Kidney (tissue), 14 donors: ENCODE data around the gene GAS6. TPM values are rescaled to one million over a fixed set of nuclear protein-coding genes. Genes with fewer than 3 reads are reported as not detected.
A peak's percentile ranks its signal among the peaks of the same experiment; 100 is the strongest.

ENCODE experiments used
- DNase-seq, 5 donors: peaks; one replicate each; pipeline ENCODE4 v3.0.0-alpha.2; 2013 to 2020
- FAIRE-seq: peaks from 2 replicates; lab custom pipeline; 2012; peaks lifted over from hg19 to GRCh38; lab: Jason Lieb, UNC
- H3K27ac ChIP-seq, 2 donors: one replicate each; pipeline ENCODE4 v1.7.0; 2013; ENCODE audit warnings: low read depth in 2 of 2, low read length in 2 of 2, inconsistent platforms in 1 of 2
- H3K27me3 ChIP-seq: one replicate; pipeline ENCODE4 v1.7.1; 2013; ENCODE audit warnings: low read length, inconsistent platforms; ENCODE audit not compliant: control insufficient read depth, insufficient read depth
- H3K36me3 ChIP-seq, 3 donors: one replicate each; pipeline versions ENCODE4 v1.7.0 to v1.7.1; 2013; ENCODE audit warnings: low read length in 3 of 3, control low read depth in 1 of 3, inconsistent platforms in 1 of 3; ENCODE audit not compliant: insufficient read depth in 3 of 3, control insufficient read depth in 2 of 3
- H3K4me1 ChIP-seq, 3 donors: one replicate each; pipeline versions ENCODE4 v1.7.0 to v1.7.1; 2013; ENCODE audit warnings: low read length in 3 of 3, inconsistent platforms in 1 of 3, low read depth in 1 of 3; ENCODE audit not compliant: control insufficient read depth in 2 of 3, insufficient read depth in 2 of 3
- H3K4me3 ChIP-seq, 3 donors: one replicate each; pipeline versions ENCODE4 v1.7.0 to v1.8.1; 2013; ENCODE audit warnings: low read length in 3 of 3, control low read depth in 1 of 3, inconsistent platforms in 1 of 3
- H3K9ac ChIP-seq, 3 donors: one replicate each; pipeline versions ENCODE4 v1.7.0 to v1.7.1; 2013; ENCODE audit warnings: low read length in 3 of 3, control low read depth in 1 of 3, inconsistent platforms in 1 of 3
- H3K9me3 ChIP-seq, 3 donors: one replicate each; pipeline versions ENCODE4 v1.7.0 to v1.7.1; 2013; ENCODE audit warnings: low read length in 3 of 3, control low read depth in 1 of 3, inconsistent platforms in 1 of 3; ENCODE audit not compliant: control insufficient read depth in 2 of 3, insufficient read depth in 1 of 3
- intact Hi-C: fragments of 100-400 bp; cut with DNase I; formaldehyde crosslinking; loops from one replicate; pipeline ENCODE4 v1.11.1; 2022
- polyA plus RNA-seq: library from polyadenylated mRNA; stranded (reverse); fragments of 350-450 nt; fragmentation: Illumina TruSeq; extraction: RNeasy Lipid Tissue Mini Kit (QIAGEN cat#74804); gene quantifications from one replicate; pipeline ENCODE4 v1.2.3, GENCODE V29; 2014; ENCODE audit warnings: low read depth, low replicate concordance; ENCODE audit not compliant: insufficient read depth
- total RNA-seq: library from RNA; stranded (reverse); fragmentation: NEBNext Ultra II Directional; extraction: Animal tissue kit (Norgen Biotek cat#: 25700); gene quantifications from one replicate; pipeline ENCODE4 v1.2.1, GENCODE V29; 2021
- TF ChIP-seq, protein P1 (sequence below): IDR thresholded peaks from 3 replicates; pipeline ENCODE4 v1.5.1; 2012; ENCODE audit warnings: mild to moderate bottlenecking, moderate library complexity, borderline replicate concordance; ENCODE audit not compliant: insufficient read depth; ENCODE audit errors: extremely low read depth
- donor health status: control.
- donor health status: control.
- donor health status: control.
- donor health status: control.
- donor health status: control.
- donor health status: DM: yes; HTN: yes; CAD: no.
- donor health status: Normal renal cell carcinoma (clear cell type).

Gene GAS6
- total and polyA plus RNA-seq, 2 donors from 2014 or later, result 83.5 to 135 TPM

DNA sequence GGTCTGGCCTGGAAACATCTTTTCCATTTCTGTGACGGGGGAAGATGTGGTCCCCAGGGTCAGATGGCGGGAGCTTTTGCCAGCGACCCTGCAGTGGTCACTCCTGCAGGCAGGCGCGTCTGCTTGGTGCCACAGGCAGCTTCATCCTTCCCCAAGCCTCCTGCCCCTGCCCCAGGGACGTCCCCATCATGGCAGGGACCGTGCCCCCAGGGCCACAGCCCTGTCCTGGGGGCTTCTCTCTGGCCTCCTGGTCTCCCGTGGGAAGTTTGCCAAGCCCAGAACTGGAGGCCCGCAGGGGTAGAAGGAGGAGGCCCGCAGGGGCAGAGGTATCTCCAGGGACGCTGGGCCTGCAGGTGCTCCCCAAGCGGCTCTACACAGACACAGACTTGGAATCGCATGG, 57.4 kb downstream of the GAS6 start:
- H3K36me3 ChIP-seq, result no peaks in the 10 kb centered on the region
- TF ChIP-seq, protein P1, sequence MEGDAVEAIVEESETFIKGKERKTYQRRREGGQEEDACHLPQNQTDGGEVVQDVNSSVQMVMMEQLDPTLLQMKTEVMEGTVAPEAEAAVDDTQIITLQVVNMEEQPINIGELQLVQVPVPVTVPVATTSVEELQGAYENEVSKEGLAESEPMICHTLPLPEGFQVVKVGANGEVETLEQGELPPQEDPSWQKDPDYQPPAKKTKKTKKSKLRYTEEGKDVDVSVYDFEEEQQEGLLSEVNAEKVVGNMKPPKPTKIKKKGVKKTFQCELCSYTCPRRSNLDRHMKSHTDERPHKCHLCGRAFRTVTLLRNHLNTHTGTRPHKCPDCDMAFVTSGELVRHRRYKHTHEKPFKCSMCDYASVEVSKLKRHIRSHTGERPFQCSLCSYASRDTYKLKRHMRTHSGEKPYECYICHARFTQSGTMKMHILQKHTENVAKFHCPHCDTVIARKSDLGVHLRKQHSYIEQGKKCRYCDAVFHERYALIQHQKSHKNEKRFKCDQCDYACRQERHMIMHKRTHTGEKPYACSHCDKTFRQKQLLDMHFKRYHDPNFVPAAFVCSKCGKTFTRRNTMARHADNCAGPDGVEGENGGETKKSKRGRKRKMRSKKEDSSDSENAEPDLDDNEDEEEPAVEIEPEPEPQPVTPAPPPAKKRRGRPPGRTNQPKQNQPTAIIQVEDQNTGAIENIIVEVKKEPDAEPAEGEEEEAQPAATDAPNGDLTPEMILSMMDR, result no peak
- intact Hi-C loops, result no loop called here
- H3K27me3 ChIP-seq, result no peaks in the 10 kb centered on the region
- H3K9me3 ChIP-seq, result peaks cover 0 to 9% (median 0%) of the 10 kb centered on the region in 3 donors
- no peak overlapping the region for H3K4me3 ChIP-seq
- FAIRE-seq (no peak), DNase-seq (peak in 1 of 5 donors; percentile 60)
- H3K4me1 ChIP-seq, result no peaks in the 10 kb centered on the region
- H3K27ac ChIP-seq, result no peak overlapping the region
- H3K9ac ChIP-seq, result no peak overlapping the region

DNA sequence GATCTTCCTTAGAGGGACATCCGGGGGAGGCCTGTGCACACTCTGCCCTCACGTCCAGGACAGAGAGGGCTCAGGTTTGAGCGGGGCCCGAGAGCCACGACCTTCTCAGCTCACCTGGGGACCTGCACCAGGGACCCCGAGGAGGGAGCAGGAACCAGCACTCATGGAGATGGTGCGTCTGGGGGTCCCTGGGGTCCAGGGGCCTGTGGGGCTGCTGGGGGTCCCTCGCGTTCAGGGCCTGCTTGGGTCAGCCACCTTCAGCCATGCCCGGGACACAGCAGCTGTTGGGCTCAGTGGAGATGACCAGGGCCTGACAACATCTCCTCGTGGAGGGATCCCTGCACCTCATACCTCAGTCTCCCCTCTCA, 57.8 kb downstream of the GAS6 start:
- H3K36me3 ChIP-seq, result no peaks in the 10 kb centered on the region
- no peaks in the 10 kb centered on the region for H3K27me3 ChIP-seq
- DNase-seq (peak in 1 of 5 donors; percentile 48), FAIRE-seq (no peak)
- no peak overlapping the region for H3K4me3 ChIP-seq
- no peaks in the 10 kb centered on the region for H3K4me1 ChIP-seq
- no peak overlapping the region for H3K27ac ChIP-seq
- no peak overlapping the region for H3K9ac ChIP-seq
- H3K9me3 ChIP-seq, result peaks cover 0 to 9% (median 0%) of the 10 kb centered on the region in 3 donors
- intact Hi-C loops, result no loop called here
- TF ChIP-seq, protein P1, result no peak

DNA sequence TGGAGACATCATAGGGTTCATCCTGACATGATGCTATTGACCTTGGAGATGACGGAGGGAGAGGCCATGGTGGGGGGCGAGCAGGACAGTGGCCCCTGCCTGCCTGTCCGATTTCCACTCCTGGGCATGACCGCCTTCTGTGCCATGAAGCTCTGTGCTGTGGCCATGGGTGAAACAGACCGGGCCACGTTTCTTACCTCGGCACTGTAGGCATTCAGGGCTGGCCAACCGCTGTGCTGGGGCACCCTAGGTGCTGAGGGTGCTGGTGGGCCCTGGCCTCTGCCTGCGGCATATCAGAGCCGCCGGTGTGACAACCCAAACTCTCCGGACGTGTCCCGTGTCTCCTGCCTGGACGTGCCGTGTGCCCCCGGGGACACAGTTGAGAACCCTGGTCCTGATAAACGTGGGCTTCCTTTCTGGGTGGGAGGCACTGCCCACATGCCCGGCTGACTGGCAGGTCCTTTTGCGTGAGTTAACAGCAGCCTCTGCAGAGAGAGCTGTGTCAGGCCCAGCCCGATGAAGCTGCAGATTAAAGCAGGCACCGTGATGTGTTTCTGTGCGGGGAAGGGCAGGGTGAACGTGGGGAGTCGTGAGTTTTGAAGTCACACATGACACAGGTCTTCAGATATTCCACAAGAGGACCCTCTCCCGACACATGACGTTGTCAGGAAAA, 58.3 kb downstream of the GAS6 start:
- no peak overlapping the region for H3K27ac ChIP-seq
- intact Hi-C loops, result no loop called here

More for the DNA sequence above, 58.3 kb downstream of the GAS6 start:
- Histone ChIP-seq H3K27me3 (no peaks in the 10 kb centered on the region), H3K9ac (no peak overlapping the region), H3K4me1 (no peaks in the 10 kb centered on the region), H3K9me3 (peaks cover 0 to 9% (median 0%) of the 10 kb centered on the region in 3 donors), H3K4me3 (no peak overlapping the region), H3K36me3 (no peaks in the 10 kb centered on the region)
- DNase-seq (peak in 1 of 5 donors; percentile 67), FAIRE-seq (no peak)
- TF ChIP-seq, protein P1, result no peak
